Mucosa of rectum (tissue), 2 donors: ENCODE measurements around the gene CTNND2.

Source experiments
- H3K27ac ChIP-seq, 2 donors: one replicate each; pipeline ENCODE4 v1.7.0; 2013; ENCODE audit warnings: inconsistent platforms in 2 of 2, low read depth in 2 of 2, low read length in 2 of 2
- H3K27me3 ChIP-seq, 2 donors: one replicate each; pipeline ENCODE4 v1.7.0; 2013; ENCODE audit warnings: low read length in 2 of 2; ENCODE audit not compliant: control insufficient read depth in 2 of 2, insufficient read depth in 2 of 2
- H3K36me3 ChIP-seq, 2 donors: one replicate each; pipeline ENCODE4 v1.7.0; 2013; ENCODE audit warnings: low read length in 2 of 2; ENCODE audit not compliant: control insufficient read depth in 2 of 2, insufficient read depth in 2 of 2
- H3K4me1 ChIP-seq, 2 donors: one replicate each; pipeline ENCODE4 v1.7.0; 2013; ENCODE audit warnings: low read length in 2 of 2, mild to moderate bottlenecking in 1 of 2; ENCODE audit not compliant: control insufficient read depth in 2 of 2, insufficient read depth in 2 of 2
- H3K4me3 ChIP-seq, 2 donors: one replicate each; pipeline ENCODE4 v1.7.0; 2013; ENCODE audit warnings: low read length in 2 of 2
- H3K9ac ChIP-seq, 2 donors: one replicate each; pipeline ENCODE4 v1.7.0; 2013; ENCODE audit warnings: low read length in 2 of 2, low read depth in 1 of 2, mild to moderate bottlenecking in 1 of 2
- H3K9me3 ChIP-seq, 2 donors: one replicate each; pipeline ENCODE4 v1.7.0; 2013; ENCODE audit warnings: low read length in 2 of 2; ENCODE audit not compliant: control insufficient read depth in 2 of 2
- donor health status: healthy.
- donor health status: Normal muscosa, but diverticular disease.

Gene CTNND2

DNA sequence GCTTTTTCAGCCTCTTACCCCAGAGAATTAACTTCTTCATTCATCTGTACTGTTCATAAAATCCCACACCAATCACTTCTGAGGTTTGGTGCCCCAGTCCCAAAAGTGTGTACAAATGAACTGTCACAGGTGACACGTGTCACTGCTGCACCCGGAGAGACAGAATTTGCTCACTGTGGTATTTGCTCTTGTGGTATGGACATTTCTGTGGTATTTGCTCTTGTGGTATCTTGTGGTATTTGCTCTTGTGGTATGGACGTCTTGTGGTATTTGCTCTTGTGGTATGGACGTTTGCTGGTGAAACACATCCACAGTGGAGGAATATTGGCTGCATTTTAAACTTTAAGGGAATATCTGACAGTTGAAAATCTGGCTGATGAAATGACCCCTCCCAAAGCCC is 928.3 kb downstream of the CTNND2 start:
- Histone ChIP-seq H3K4me1 (no peaks in the 10 kb centered on the region), H3K4me3 (no peak overlapping the region), H3K27me3 (peaks cover 0 to 2% of the 10 kb centered on the region in 2 donors), H3K9me3 (no peaks in the 10 kb centered on the region), H3K9ac (no peak overlapping the region), H3K27ac (no peak overlapping the region), H3K36me3 (no peaks in the 10 kb centered on the region)

DNA sequence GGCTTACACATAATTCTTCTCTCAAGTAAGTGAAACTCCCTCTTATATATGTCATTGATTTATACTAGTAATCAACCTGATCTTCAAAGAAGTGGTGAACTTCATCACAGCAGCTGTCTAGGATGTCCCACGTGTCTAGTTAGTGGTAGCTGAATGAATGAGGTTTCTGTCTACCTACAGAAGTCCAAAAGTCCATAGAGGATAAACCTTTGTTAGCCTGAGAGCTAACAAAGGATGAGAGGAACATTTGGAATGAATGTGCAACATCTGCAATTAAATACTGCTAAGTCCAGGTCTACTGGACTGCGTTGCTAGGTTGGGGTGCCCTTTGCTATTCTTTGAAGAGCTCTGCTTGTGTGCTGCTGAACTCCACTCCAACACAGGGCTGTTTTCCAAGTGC is 929.4 kb downstream of the CTNND2 start:
- no peak overlapping the region for H3K9ac ChIP-seq
- peaks cover 0 to 2% of the 10 kb centered on the region in 2 donors for H3K27me3 ChIP-seq
- H3K27ac ChIP-seq, result no peak overlapping the region
- H3K36me3 ChIP-seq, result no peaks in the 10 kb centered on the region
- H3K4me1 ChIP-seq, result no peaks in the 10 kb centered on the region
- no peak overlapping the region for H3K4me3 ChIP-seq
- H3K9me3 ChIP-seq, result no peaks in the 10 kb centered on the region

DNA sequence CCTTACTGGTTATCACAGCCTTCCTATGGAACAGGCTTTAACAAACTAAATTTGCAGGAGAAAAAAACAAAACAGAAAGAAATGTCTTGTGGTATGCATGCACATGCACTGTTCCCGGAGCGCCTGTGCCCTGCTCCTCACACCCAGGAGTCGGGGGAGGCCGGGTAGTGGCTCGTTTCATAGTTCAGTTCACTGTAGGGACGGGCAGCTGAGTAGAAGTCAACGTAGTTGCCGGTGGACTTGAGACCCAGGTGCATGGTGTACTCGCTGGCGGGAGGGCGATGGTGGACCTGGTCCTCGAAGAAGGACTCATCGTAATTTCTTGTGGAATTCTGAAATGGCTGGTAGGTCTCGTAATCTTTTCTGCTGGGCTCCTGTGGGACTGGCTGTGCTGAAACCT is 930.9 kb downstream of the CTNND2 start:
- no peak overlapping the region for H3K9ac ChIP-seq
- H3K27ac ChIP-seq, result no peak overlapping the region
- H3K4me3 ChIP-seq, result no peak overlapping the region
- H3K36me3 ChIP-seq, result no peaks in the 10 kb centered on the region
- H3K4me1 ChIP-seq, result no peaks in the 10 kb centered on the region
- peaks cover 0 to 2% of the 10 kb centered on the region in 2 donors for H3K27me3 ChIP-seq
- H3K9me3 ChIP-seq, result no peaks in the 10 kb centered on the region

DNA sequence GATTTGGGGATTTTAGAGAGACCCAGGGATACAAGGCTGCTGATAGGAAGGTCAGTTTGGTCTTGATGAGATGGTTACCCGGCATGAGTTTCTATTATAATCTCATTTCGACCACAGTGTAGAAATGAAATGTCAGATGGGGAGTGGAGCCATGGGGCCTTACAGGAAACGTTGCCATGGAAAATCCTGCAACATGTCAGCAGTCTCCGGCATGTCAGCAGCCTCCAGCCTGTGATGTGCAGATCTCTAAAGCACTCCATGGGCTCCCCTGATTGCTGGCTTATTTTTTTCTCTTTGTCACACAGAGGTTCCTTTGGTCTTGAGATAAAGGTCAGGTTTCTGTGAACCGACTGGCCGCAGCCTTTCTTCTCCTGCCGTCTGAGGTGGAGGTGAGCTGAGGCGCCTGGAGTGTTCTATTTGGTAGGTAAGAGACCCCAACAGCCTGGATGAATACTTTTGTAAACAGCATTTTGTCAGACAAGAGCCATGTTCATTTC is 934.5 kb downstream of the CTNND2 start:
- no peak overlapping the region for H3K9ac ChIP-seq
- no peaks in the 10 kb centered on the region for H3K4me1 ChIP-seq
- no peak overlapping the region for H3K27ac ChIP-seq

DNA sequence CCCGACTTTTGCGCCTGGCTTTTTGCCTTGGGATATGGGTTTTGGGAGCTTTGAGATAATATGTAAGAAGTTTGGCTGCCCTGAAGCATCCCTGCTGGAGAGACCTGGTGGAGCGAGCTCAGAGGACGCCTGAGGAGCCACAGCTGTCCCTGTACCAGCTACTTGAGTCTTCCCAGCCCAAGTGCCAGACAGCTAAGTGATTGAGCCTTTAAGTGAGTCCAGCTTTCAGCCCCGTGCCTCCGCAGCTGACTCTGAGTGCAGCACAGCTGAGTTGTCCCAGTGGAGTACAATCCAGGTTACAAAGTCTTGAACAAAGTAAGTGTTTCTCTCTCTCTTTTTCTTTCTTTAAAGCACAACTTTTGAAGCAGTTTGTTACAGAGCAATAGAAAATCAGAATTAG is 939.4 kb downstream of the CTNND2 start:
- H3K9ac ChIP-seq, result no peak overlapping the region
- no peak overlapping the region for H3K27ac ChIP-seq
- no peaks in the 10 kb centered on the region for H3K27me3 ChIP-seq
- H3K9me3 ChIP-seq, result no peaks in the 10 kb centered on the region
- no peaks in the 10 kb centered on the region for H3K4me1 ChIP-seq
- H3K36me3 ChIP-seq, result no peaks in the 10 kb centered on the region
- H3K4me3 ChIP-seq, result no peak overlapping the region

More for the DNA sequence above, 934.5 kb downstream of the CTNND2 start:
- H3K4me3 ChIP-seq, result no peak overlapping the region
- H3K27me3 ChIP-seq, result peaks cover 0 to 2% of the 10 kb centered on the region in 2 donors
- no peaks in the 10 kb centered on the region for H3K36me3 ChIP-seq
- H3K9me3 ChIP-seq, result no peaks in the 10 kb centered on the region

DNA sequence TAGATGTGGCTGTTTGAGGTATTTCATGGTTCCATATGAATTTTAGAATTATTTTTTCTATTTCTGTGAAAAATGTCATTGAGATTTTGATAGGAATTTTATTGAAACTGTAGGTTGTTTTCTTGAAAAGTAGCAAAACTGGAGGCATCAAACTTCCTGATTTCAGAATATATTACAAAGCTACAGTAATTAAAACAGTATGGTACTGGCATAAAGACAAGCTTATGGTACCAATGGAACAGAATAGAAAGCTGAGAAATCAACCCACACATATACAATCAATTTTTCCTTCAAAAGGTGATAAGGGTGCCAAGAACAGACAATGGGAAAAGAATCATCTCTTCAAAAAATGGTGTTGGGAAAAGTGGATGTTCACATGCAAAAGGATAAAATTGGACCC is 945.5 kb downstream of the CTNND2 start:
- Histone ChIP-seq H3K9ac (no peak overlapping the region), H3K36me3 (no peaks in the 10 kb centered on the region), H3K4me3 (no peak overlapping the region), H3K27ac (no peak overlapping the region), H3K27me3 (no peaks in the 10 kb centered on the region), H3K9me3 (peaks cover 0 to 2% of the 10 kb centered on the region in 2 donors), H3K4me1 (no peaks in the 10 kb centered on the region)

DNA sequence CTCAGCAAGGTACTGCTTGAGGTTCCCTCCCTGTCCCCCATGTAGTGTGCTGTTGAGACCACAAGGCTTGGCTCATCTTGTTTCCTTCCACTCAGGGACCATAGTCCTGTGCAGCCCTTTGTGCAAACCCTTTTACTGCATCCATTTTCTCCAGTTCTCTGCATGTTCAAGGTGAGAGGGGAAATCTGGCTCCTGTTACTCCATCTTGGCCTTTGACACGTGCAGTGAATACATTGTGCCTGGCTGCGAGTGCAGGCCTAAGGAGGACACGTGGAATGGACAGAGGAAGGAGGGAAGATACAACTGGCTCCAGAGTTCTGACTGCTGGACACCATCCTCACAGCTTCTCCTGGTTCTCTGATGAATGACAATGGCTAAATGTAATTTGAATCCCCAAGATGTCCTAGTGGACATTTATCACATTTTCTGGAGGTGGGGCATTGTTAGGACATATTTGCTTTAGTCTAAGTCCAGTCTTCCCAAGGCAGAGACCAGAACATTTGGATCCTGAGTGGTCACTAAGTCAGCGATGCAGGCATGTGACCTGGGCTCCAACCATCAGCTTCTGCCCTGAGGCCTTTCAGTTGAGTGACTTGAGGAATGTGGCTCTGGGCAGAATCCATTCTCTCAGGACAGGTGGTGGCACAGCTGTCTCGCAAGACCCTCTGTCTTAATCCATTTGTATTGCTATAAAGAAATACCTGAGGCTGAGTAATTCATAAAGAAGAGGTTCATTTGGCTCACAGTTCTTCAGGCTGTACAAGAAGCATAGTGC is 954.2 kb downstream of the CTNND2 start:
- H3K4me3 ChIP-seq, result no peak overlapping the region
- H3K36me3 ChIP-seq, result no peaks in the 10 kb centered on the region
- no peaks in the 10 kb centered on the region for H3K9me3 ChIP-seq
- H3K9ac ChIP-seq, result no peak overlapping the region
- H3K27me3 ChIP-seq, result no peaks in the 10 kb centered on the region
- no peaks in the 10 kb centered on the region for H3K4me1 ChIP-seq
- no peak overlapping the region for H3K27ac ChIP-seq

DNA sequence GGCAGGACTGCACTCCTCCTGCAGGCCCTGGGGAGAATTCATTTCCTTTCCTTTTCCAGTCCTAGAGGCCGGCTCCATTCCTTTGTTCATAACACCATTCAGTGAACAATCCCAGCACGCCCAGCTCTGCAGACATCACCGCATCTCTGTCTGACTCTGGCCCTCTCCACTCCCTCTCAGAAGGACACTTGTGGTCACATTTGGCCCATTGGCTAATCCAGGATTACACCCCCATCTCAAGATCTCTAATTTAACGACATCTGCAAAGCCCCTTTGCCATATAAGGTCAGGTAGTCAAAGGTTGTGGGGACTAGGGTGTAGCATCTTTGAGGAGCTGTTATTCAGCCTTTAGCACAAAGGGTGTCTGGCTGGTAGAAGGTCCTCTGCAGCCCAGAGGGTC is 958.2 kb downstream of the CTNND2 start:
- no peak overlapping the region for H3K27ac ChIP-seq
- H3K36me3 ChIP-seq, result no peaks in the 10 kb centered on the region
- no peak overlapping the region for H3K9ac ChIP-seq
- no peaks in the 10 kb centered on the region for H3K9me3 ChIP-seq
- H3K4me3 ChIP-seq, result no peak overlapping the region
- H3K27me3 ChIP-seq, result no peaks in the 10 kb centered on the region
- H3K4me1 ChIP-seq, result no peaks in the 10 kb centered on the region

DNA sequence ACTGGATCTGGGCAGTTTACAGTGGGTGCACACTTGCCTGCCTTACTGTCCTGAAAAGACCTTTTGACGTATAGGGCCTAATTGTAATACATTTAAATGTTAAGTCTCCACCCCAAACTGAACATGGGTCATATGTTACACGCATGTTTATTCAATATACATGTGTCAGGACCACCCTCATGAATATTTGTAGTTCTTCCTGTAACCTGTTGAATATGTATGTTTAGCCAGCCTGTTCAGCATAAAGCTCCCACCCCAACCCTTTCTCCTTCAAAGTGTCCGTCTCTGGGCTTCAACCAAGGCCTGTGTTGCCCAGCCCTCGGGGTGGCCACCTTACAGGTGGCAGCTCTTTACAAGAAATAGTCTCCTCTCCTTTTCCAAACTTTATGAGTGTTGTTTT is 962.3 kb downstream of the CTNND2 start:
- H3K27me3 ChIP-seq, result no peaks in the 10 kb centered on the region
- H3K9me3 ChIP-seq, result no peaks in the 10 kb centered on the region
- no peaks in the 10 kb centered on the region for H3K36me3 ChIP-seq
- no peaks in the 10 kb centered on the region for H3K4me1 ChIP-seq
- no peak overlapping the region for H3K9ac ChIP-seq
- H3K4me3 ChIP-seq, result no peak overlapping the region
- H3K27ac ChIP-seq, result no peak overlapping the region

DNA sequence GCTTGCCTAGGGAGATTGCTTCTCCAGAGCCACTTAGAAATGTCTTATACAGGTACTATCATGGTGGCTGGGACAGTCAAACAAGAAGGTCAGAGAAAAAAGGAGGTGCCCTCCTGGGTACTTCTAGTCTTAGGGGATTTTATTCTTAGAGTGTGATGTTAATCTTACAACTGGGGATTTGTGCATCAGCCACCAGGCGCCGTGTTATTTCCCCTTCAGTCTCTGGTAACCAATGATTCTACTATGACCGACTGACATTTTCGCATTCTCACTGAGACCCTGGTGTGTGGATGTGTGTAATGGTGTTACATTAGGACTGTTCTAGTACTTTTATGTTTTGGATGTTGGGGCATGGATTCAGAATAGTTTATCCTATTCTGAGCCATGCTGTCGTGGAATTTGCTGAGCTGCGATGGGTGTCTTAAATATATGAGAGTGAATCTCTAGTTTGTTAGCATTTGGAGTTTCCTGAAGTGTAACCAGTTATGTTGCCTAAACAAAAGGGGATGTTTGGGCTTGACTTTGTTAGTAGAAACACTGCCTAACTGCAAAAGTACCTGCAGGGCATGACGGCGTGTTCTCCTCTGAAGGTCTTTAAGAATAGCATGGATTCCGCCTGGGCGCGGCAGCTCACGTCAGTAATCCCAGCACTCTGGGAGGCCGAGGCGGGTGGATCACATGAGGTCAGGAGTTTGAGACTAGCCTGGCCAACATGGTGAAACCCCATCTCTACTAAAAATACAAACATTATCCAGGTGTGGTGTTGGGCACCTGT is 968.0 kb downstream of the CTNND2 start:
- Histone ChIP-seq H3K9ac (no peak overlapping the region), H3K36me3 (no peaks in the 10 kb centered on the region), H3K9me3 (no peaks in the 10 kb centered on the region), H3K27ac (no peak overlapping the region), H3K4me3 (no peak overlapping the region), H3K27me3 (no peaks in the 10 kb centered on the region), H3K4me1 (no peaks in the 10 kb centered on the region)
